DOHH2 (cell line): ENCODE data around the gene UBE2E1.

ENCODE experiments used
- EZH2phosphoT487 ChIP-seq: fragments of 200-600 bp; sonication (generic); IDR thresholded peaks from 2 replicates; pipeline ENCODE4 v1.6.1; 2017; ENCODE audit warnings: borderline replicate concordance, mild to moderate bottlenecking, antibody characterized with exemption, low read length, moderate library complexity, mixed read lengths
- TF ChIP-seq, protein P1 (sequence below): fragments of 200-600 bp; sonication (generic); IDR thresholded peaks from one replicate; pipeline ENCODE4 v1.5.1; 2014; ENCODE audit warnings: antibody characterized with exemption, mild to moderate bottlenecking, low read depth, low read length; ENCODE audit not compliant: poor library complexity, severe bottlenecking

DNA sequence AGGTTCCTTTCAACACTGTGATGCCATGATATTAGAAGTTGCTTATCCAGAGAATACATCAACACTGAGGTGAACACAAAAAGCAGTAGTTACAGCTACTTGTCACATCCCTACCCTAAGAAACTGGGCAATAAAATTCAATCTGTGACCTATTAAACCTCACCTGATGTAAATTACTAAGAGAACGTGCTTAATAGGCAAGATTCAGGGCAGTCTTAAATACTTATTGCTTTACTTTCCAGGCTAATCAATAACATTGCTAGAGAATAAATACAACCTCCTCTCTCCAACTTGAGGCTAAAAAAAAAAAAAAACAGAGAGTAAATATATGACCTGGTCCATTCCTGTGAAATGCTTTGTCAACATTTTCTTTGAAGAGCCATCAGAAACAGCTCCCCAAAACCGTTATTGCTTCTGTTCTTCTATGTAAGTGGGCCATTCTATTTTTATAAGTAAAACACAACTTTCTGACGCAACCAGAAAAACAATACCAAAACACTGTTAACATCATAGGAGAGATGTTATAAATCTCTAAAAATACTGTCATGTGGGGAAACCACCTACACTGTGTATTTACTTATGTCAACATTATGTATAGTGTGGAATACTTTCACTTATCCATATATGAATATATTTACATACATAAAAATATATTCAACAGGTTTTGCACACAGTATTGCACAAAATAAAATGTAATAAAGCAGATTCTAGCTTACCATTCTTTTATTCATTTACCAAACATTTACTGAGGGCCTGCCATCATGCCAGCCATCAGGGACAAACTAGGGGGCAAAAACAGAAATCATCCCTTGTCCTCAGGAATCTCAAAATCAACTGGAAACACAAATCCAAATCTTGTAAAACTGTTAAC, 108.4 kb downstream of the UBE2E1 start:
- TF ChIP-seq, protein P1, sequence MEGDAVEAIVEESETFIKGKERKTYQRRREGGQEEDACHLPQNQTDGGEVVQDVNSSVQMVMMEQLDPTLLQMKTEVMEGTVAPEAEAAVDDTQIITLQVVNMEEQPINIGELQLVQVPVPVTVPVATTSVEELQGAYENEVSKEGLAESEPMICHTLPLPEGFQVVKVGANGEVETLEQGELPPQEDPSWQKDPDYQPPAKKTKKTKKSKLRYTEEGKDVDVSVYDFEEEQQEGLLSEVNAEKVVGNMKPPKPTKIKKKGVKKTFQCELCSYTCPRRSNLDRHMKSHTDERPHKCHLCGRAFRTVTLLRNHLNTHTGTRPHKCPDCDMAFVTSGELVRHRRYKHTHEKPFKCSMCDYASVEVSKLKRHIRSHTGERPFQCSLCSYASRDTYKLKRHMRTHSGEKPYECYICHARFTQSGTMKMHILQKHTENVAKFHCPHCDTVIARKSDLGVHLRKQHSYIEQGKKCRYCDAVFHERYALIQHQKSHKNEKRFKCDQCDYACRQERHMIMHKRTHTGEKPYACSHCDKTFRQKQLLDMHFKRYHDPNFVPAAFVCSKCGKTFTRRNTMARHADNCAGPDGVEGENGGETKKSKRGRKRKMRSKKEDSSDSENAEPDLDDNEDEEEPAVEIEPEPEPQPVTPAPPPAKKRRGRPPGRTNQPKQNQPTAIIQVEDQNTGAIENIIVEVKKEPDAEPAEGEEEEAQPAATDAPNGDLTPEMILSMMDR = no peak
- TF ChIP-seq EZH2phosphoT487 = no peak
